ENCODE data around the gene INSC. TPM values are rescaled to one million over a fixed set of nuclear protein-coding genes. Genes with fewer than 3 reads are reported as not detected.
A peak's percentile ranks its signal among the peaks of the same experiment; 100 is the strongest.

The INSC gene
- total and polyA plus RNA-seq, 2 of the 4 experiments (the other 2 are of a cell fraction), result 0.53 to 1.4 TPM

- TF ChIP-seq USF2 (IDR thresholded peaks at IDR 0.05; ENCODE audit: low read depth, low read length) (no peak), BHLHE40 (IDR thresholded peaks at IDR 0.05; ENCODE audit: low read depth, low read length) (no peak)
- TF ChIP-seq, protein P1, sequence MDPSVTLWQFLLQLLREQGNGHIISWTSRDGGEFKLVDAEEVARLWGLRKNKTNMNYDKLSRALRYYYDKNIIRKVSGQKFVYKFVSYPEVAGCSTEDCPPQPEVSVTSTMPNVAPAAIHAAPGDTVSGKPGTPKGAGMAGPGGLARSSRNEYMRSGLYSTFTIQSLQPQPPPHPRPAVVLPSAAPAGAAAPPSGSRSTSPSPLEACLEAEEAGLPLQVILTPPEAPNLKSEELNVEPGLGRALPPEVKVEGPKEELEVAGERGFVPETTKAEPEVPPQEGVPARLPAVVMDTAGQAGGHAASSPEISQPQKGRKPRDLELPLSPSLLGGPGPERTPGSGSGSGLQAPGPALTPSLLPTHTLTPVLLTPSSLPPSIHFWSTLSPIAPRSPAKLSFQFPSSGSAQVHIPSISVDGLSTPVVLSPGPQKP (IDR thresholded peaks at IDR 0.05; ENCODE audit: borderline replicate concordance, low read depth, low read length), result no peak
- TF ChIP-seq, protein P2, sequence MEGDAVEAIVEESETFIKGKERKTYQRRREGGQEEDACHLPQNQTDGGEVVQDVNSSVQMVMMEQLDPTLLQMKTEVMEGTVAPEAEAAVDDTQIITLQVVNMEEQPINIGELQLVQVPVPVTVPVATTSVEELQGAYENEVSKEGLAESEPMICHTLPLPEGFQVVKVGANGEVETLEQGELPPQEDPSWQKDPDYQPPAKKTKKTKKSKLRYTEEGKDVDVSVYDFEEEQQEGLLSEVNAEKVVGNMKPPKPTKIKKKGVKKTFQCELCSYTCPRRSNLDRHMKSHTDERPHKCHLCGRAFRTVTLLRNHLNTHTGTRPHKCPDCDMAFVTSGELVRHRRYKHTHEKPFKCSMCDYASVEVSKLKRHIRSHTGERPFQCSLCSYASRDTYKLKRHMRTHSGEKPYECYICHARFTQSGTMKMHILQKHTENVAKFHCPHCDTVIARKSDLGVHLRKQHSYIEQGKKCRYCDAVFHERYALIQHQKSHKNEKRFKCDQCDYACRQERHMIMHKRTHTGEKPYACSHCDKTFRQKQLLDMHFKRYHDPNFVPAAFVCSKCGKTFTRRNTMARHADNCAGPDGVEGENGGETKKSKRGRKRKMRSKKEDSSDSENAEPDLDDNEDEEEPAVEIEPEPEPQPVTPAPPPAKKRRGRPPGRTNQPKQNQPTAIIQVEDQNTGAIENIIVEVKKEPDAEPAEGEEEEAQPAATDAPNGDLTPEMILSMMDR (conservative IDR thresholded peaks at IDR 0.05; ENCODE audit: low read depth, low read length), result no peak
- Histone ChIP-seq H3K9ac (ENCODE audit: low read depth, low read length) (no peak overlapping the region), H2AK9ac (replicated peaks; ENCODE audit: low read depth, low read length, poor library complexity) (no peak overlapping the region), H3K4ac (ENCODE audit: low read depth, low read length) (no peak overlapping the region), H3K36me3 (ENCODE audit: control insufficient read depth, insufficient read depth, low read length) (no peaks in the 10 kb centered on the region), H4K20me1 (ENCODE audit: insufficient read depth, low read length) (no peaks in the 10 kb centered on the region), H3K79me1 (ENCODE audit: low read depth in 1 of 2, low read length in 2 of 2) (peaks cover 0 to 21% of the 10 kb centered on the region in 2 experiments; a peak in 1 of 4 replicates), H2AK5ac (ENCODE audit: low read depth, low read length) (no peak overlapping the region), H3K9me3 (ENCODE audit: control insufficient read depth, insufficient read depth, low read length) (no peaks in the 10 kb centered on the region), H2BK20ac (ENCODE audit: low read depth, low read length) (peak overlapping the region; percentile 6; the same call in 1 of the 2 replicates), H2BK120ac (ENCODE audit: low read depth, low read length) (0 out of 2 replicates have a peak overlapping the region, but pooled peaks have one; percentile 29), H4K91ac (ENCODE audit: insufficient read depth, low read depth, low read length) (no peak overlapping the region; the same call in 1 of the 2 replicates), H2BK5ac (ENCODE audit: low read depth, low read length, poor library complexity, severe bottlenecking) (no peak overlapping the region), H3K4me1 (ENCODE audit: control insufficient read depth, insufficient read depth, low read length) (peaks cover 8% of the 10 kb centered on the region), H3K27me3 (ENCODE audit: control insufficient read depth, insufficient read depth, low read length) (no peaks in the 10 kb centered on the region), H3K4me2 (ENCODE audit: low read depth, low read length) (no peak overlapping the region), H2BK15ac (ENCODE audit: low read depth, low read length) (peak overlapping the region; percentile 37; the same call in 1 of the 3 replicates), H3K27ac (ENCODE audit: insufficient read depth, low read length) (no peak overlapping the region), H3K18ac (ENCODE audit: low read depth, low read length) (no peak overlapping the region), H3K14ac (replicated peaks; ENCODE audit: low read depth, low read length) (peak overlapping the region; percentile 11; the same call in 1 of the 2 replicates), H3K9me1 (ENCODE audit: insufficient read depth, low read length) (peaks cover 23% of the 10 kb centered on the region), H4K8ac (ENCODE audit: low read depth in 2 of 2, low read length in 2 of 2) (no peak overlapping the region), H3K23ac (ENCODE audit: low read depth, low read length) (no peak overlapping the region; the same call in 1 of the 2 replicates), H2AFZ (replicated peaks; ENCODE audit: low read length, poor library complexity) (no peak overlapping the region), H3K4me3 (ENCODE audit: insufficient read depth, low read depth, low read length) (no peak overlapping the region), H3K56ac (ENCODE audit: extremely low read depth, insufficient read depth, low read length) (no peak overlapping the region), H4K5ac (ENCODE audit: low read depth, low read length) (no peak overlapping the region)
- intact Hi-C loops (cut with micrococcal nuclease) (no loop called here), dilution Hi-C loops (cut with HindIII; ENCODE audit: low sequenced_read_pairs, unreplicated experiment) (no loop called here), in situ Hi-C loops (cut with MboI; ENCODE audit: low sequenced_read_pairs) (no loop called here)
- ChIA-PET POLR2A (ENCODE audit: unreplicated experiment) (no interaction called here), CTCF (interaction anchor here (0.6 to 0.8 kb wide), 2 partner anchors 984 to 1411 kb away, joined by 3 read pairs; no protein-coding TSS in a partner anchor)
- no TSS peak for BruUV-seq (replicated peaks)
- ATAC-seq (ENCODE audit: low read depth), result no peak
- DNase-seq, result no peak
These were observed 3.7 kb downstream of the INSC start for GRCh38 chr11:15118431-15118830.
